Lung (tissue), 12 donors: ENCODE measurements around the gene RUSC2. TPM values are rescaled to one million over a fixed set of nuclear protein-coding genes. Genes with fewer than 3 reads are reported as not detected.

ENCODE experiments used
- ATAC-seq: fragments of 200-7000 bp; cut with Tn5 transposase; one replicate; pipeline ENCODE4 v1.9.1; 2020; ENCODE audit warnings: moderate number of reproducible peaks; ENCODE audit not compliant: insufficient read depth, low FRiP score
- DNase-seq, 3 donors: peaks; one replicate each; pipeline ENCODE4 v3.0.0-alpha.2; 2013 to 2017
- H3K27ac ChIP-seq, 2 donors: one replicate each; pipeline ENCODE4 v1.5.1; 2013; ENCODE audit warnings: mild to moderate bottlenecking in 2 of 2, moderate library complexity in 2 of 2, control low read depth in 1 of 2, inconsistent platforms in 1 of 2, low read depth in 1 of 2, low read length in 1 of 2
- H3K27me3 ChIP-seq, 3 donors: one replicate each; pipeline ENCODE4 v1.5.1; 2013; ENCODE audit warnings: low read length in 2 of 3; ENCODE audit not compliant: control insufficient read depth in 3 of 3, insufficient read depth in 3 of 3
- H3K36me3 ChIP-seq, 4 donors: one replicate each; pipeline ENCODE4 v1.5.1; 2013; ENCODE audit warnings: low read length in 4 of 4, mild to moderate bottlenecking in 1 of 4, moderate library complexity in 1 of 4; ENCODE audit not compliant: control insufficient read depth in 4 of 4, insufficient read depth in 4 of 4
- H3K4me1 ChIP-seq, 5 donors: one replicate each; pipeline ENCODE4 v1.5.1; 2013; ENCODE audit warnings: low read length in 5 of 5, mild to moderate bottlenecking in 2 of 5, moderate library complexity in 1 of 5; ENCODE audit not compliant: control insufficient read depth in 5 of 5, insufficient read depth in 5 of 5
- H3K4me3 ChIP-seq: one replicate; pipeline ENCODE4 v1.5.1; 2013; ENCODE audit warnings: mild to moderate bottlenecking, control low read depth, moderate library complexity
- H3K9ac ChIP-seq, 2 donors: one replicate each; pipeline ENCODE4 v1.5.1; 2013; ENCODE audit warnings: low read length in 2 of 2, control low read depth in 1 of 2; ENCODE audit not compliant: insufficient read depth in 1 of 2
- H3K9me3 ChIP-seq, 4 donors: one replicate each; pipeline ENCODE4 v1.5.1; 2013; ENCODE audit warnings: low read length in 3 of 4, mild to moderate bottlenecking in 1 of 4, moderate library complexity in 1 of 4; ENCODE audit not compliant: control insufficient read depth in 4 of 4, insufficient read depth in 3 of 4
- CTCF ChIP-seq: IDR thresholded peaks from 2 replicates; pipeline ENCODE4 v1.5.1; 2012; ENCODE audit warnings: mild to moderate bottlenecking; ENCODE audit errors: control extremely low read depth, extremely low read depth
- WGBS, 2 donors: extraction: QIAGEN DNeasy Blood & Tissue Kit; methylation state at CpG; one replicate each; pipeline ENCODE4 v1.1.7; 2013; 5-methylcytosine and 5-hydroxymethylcytosine counted together
- polyA plus RNA-seq, 2 donors: library from polyadenylated mRNA; stranded (reverse); fragments of 200-250 nt; gene quantifications; one replicate each; pipeline ENCODE4 v1.2.1, GENCODE V29; 2013
- total RNA-seq, 2 donors: library from RNA; depleted of rRNA in 1 of 2; stranded (reverse); fragments of >200 nt in 1 of 2; gene quantifications; one replicate each; pipeline ENCODE4 v1.2.1, GENCODE V29; 2014 to 2021
- donor health status: control.
- donor health status: control.
- donor health status: Bipolar disorder and iron deficiency.
- donor health status: healthy.
- donor health status: DM: yes; HTN: yes; CAD: no.

The RUSC2 gene
- total and polyA plus RNA-seq, 4 donors, result 12.2 to 25.7 (median 14.7) TPM

- DNase-seq (no peak), ATAC-seq (no peak)
- no peaks in the 10 kb centered on the region for H3K36me3 ChIP-seq
- H3K27ac ChIP-seq, result peak overlapping the region; percentile 94 to 98
- TF ChIP-seq CTCF, result no peak
- no peak overlapping the region for H3K9ac ChIP-seq
- no peak overlapping the region for H3K4me3 ChIP-seq
- 54 to 78% methylated on average over 5 of the region's 5 CpGs for WGBS, 2 donors
- H3K9me3 ChIP-seq, result no peaks in the 10 kb centered on the region
- H3K27me3 ChIP-seq, result no peaks in the 10 kb centered on the region
- H3K4me1 ChIP-seq, result peaks cover 3 to 60% (median 20%) of the 10 kb centered on the region in 5 donors
Observed at GRCh38 chr9:35518981-35519679, 29.2 kb downstream of the RUSC2 start.

GRCh38 chr9:35519692-35520363 is 29.9 kb downstream of the RUSC2 start:
- no peak for ATAC-seq
- Histone ChIP-seq H3K4me1 (peaks cover 3 to 60% (median 20%) of the 10 kb centered on the region in 5 donors), H3K27me3 (no peaks in the 10 kb centered on the region), H3K9ac (no peak overlapping the region), H3K27ac (peak overlapping the region; percentile 94 to 98), H3K4me3 (no peak overlapping the region), H3K9me3 (no peaks in the 10 kb centered on the region), H3K36me3 (no peaks in the 10 kb centered on the region)
- 96 to 97% methylated on average over 1 of the region's 1 CpG for WGBS, 2 donors
- no peak for DNase-seq
- TF ChIP-seq CTCF, result no peak

- no peak for TF ChIP-seq CTCF
Observed at GRCh38 chr9:35520364-35520710, 30.4 kb downstream of the RUSC2 start.

More at GRCh38 chr9:35520364-35520710, 30.4 kb downstream of the RUSC2 start:
- Histone ChIP-seq H3K36me3 (no peaks in the 10 kb centered on the region), H3K9me3 (no peaks in the 10 kb centered on the region), H3K27ac (peak overlapping the region; percentile 73 to 98), H3K9ac (no peak overlapping the region), H3K4me1 (peaks cover 3 to 62% (median 20%) of the 10 kb centered on the region in 5 donors), H3K4me3 (no peak overlapping the region), H3K27me3 (no peaks in the 10 kb centered on the region)
- 82 to 84% methylated on average over 1 of the region's 1 CpG for WGBS, 2 donors
- ATAC-seq, result no peak
- no peak for DNase-seq
